ENCODE data around the gene MESP2. TPM values are rescaled to one million over a fixed set of nuclear protein-coding genes. Genes with fewer than 3 reads are reported as not detected.

The MESP2 gene
- total RNA-seq, 1 experiment from 2014 or later, result 0.26 TPM

DNA sequence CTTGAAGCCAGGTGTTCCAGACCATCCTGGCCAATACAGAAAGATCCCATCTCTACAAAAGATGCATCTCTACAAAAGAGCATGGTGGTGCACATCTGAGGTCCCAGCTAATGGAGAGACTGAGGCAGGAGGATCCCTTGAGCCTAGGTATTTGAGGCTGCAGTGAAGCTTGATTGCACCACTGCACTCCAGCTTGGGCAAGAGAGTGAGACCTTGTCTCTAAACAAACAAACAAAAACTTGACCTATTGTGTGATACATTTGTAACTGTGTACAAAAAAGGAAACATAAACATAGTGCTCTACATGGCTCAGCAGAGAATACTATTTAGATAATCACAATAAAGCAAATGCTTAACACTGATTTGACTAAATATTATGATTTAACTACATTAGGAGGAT is 19.9 kb downstream of the MESP2 start:
- no peaks in the 10 kb centered on the region for H3K4me1 ChIP-seq (ENCODE audit: insufficient read depth, low read length, poor library complexity, severe bottlenecking)
- no peak overlapping the region for H3K27ac ChIP-seq (ENCODE audit: low read depth, low read length, poor library complexity, severe bottlenecking)
- CTCF ChIA-PET, result interaction anchor here (0.5 kb wide), 1 partner anchor 36 kb away, joined by 13 read pairs; no protein-coding TSS in a partner anchor
- H3K36me3 ChIP-seq (ENCODE audit: insufficient read depth, low read length, poor library complexity, severe bottlenecking), result no peaks in the 10 kb centered on the region
- intact Hi-C loops (cut with micrococcal nuclease; ENCODE audit: unreplicated experiment), result no loop called here
- TF ChIP-seq, protein P1, sequence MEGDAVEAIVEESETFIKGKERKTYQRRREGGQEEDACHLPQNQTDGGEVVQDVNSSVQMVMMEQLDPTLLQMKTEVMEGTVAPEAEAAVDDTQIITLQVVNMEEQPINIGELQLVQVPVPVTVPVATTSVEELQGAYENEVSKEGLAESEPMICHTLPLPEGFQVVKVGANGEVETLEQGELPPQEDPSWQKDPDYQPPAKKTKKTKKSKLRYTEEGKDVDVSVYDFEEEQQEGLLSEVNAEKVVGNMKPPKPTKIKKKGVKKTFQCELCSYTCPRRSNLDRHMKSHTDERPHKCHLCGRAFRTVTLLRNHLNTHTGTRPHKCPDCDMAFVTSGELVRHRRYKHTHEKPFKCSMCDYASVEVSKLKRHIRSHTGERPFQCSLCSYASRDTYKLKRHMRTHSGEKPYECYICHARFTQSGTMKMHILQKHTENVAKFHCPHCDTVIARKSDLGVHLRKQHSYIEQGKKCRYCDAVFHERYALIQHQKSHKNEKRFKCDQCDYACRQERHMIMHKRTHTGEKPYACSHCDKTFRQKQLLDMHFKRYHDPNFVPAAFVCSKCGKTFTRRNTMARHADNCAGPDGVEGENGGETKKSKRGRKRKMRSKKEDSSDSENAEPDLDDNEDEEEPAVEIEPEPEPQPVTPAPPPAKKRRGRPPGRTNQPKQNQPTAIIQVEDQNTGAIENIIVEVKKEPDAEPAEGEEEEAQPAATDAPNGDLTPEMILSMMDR (conservative IDR thresholded peaks at IDR 0.05; ENCODE audit: low read depth, low read length), result no peak
- no peak for TF ChIP-seq EZH2 (IDR thresholded peaks at IDR 0.05; ENCODE audit: borderline replicate concordance, low read depth, low read length, poor library complexity, severe bottlenecking)
- no peaks in the 10 kb centered on the region for H3K27me3 ChIP-seq (replicated peaks; ENCODE audit: insufficient read depth, low read depth, low read length, poor library complexity)
- no peak overlapping the region for H3K4me3 ChIP-seq (ENCODE audit: low read depth, low read length, poor library complexity, severe bottlenecking)
- POLR2A ChIA-PET (ENCODE audit: low non-redundant PET), result no interaction called here
- DNase-seq (ENCODE audit: low spot score), result no peak
- BruUV-seq (replicated peaks), result no TSS peak
- no peaks in the 10 kb centered on the region for H3K9me3 ChIP-seq (ENCODE audit: low read depth, low read length, poor library complexity, severe bottlenecking)

DNA sequence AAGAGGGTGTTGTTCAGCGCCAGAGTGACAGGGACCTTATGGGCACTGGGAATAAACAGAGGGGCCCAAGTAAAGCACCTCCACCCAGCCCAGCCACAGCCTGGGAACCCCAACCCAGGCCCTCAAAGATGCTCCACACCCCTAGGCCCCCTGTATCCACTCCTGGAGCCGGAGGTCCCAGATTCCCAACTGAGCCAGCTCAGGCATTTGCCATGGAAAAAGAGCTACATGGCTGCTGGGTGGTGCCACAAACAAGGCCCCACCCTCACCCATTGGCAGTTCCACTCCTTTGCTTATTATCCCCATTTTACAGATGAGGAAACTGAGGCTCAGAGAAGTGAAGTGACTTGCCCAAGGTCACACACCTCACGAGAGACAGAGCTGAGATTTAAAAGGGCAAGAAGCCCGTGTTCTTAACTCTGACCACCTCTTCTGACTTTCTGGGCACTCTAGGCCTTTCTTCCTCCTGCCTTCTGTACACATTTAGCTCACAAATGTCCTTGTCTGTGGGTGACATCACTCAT is 21.6 kb downstream of the MESP2 start:
- ChIA-PET POLR2A (ENCODE audit: low non-redundant PET) (no interaction called here), CTCF (no interaction called here)
- BruUV-seq (replicated peaks), result no TSS peak
- Histone ChIP-seq H3K9me3 (ENCODE audit: low read depth, low read length, poor library complexity, severe bottlenecking) (no peaks in the 10 kb centered on the region), H3K27ac (ENCODE audit: low read depth, low read length, poor library complexity, severe bottlenecking) (no peak overlapping the region), H3K27me3 (replicated peaks; ENCODE audit: insufficient read depth, low read depth, low read length, poor library complexity) (no peaks in the 10 kb centered on the region), H3K36me3 (ENCODE audit: insufficient read depth, low read length, poor library complexity, severe bottlenecking) (no peaks in the 10 kb centered on the region), H3K4me1 (ENCODE audit: insufficient read depth, low read length, poor library complexity, severe bottlenecking) (no peaks in the 10 kb centered on the region), H3K4me3 (ENCODE audit: low read depth, low read length, poor library complexity, severe bottlenecking) (no peak overlapping the region)
- TF ChIP-seq, protein P1 (conservative IDR thresholded peaks at IDR 0.05; ENCODE audit: low read depth, low read length), result no peak
- no peak for TF ChIP-seq EZH2 (IDR thresholded peaks at IDR 0.05; ENCODE audit: borderline replicate concordance, low read depth, low read length, poor library complexity, severe bottlenecking)
- intact Hi-C loops (cut with micrococcal nuclease; ENCODE audit: unreplicated experiment), result no loop called here
- no peak for DNase-seq (ENCODE audit: low spot score)

DNA sequence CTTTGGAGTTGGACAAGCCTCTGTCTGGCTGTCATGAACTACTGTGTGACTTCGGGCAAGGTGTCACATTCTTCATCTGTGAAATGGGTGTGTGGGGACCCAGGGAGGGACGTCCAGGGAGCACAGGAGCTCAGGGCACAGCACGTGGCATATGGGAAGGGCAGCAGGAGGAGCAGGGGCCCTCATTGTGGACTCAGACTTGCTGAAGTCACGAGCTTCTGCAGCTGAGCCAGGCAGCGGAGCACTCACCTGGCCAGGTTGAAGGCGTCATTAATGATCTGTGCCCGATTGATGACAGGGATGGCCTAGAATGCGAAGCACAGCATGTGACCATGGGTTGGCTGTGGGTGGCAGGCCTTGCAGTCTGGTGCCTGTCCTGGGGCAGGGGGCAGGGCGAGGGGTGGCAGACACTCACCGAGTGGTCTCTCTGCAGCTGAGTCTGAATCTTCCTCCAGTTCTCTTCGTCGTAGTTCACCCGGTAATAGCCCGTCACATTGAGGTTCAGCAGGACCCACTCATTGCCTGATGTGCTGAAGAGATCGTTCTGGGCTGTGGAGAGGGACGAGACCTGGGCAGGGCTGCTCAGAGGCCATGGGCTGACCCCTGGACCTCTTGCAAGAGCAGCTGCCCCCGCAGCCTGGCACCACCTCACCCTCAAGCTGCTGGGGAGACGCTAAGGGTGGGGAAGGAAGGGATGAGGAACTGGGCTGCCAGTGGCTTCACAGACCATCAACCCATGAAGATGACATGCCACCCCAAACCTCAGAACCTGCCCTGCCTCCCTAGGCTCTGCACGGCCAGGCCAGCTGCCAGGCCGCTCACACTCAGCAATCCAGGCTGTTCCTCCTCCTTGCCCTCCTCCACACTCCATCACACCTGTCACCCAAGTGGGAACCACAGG is 23.1 kb downstream of the MESP2 start:
- POLR2A ChIA-PET (ENCODE audit: low non-redundant PET), result no interaction called here
- Histone ChIP-seq H3K4me1 (ENCODE audit: insufficient read depth, low read length, poor library complexity, severe bottlenecking) (no peaks in the 10 kb centered on the region), H3K27me3 (replicated peaks; ENCODE audit: insufficient read depth, low read depth, low read length, poor library complexity) (no peaks in the 10 kb centered on the region), H3K36me3 (ENCODE audit: insufficient read depth, low read length, poor library complexity, severe bottlenecking) (no peaks in the 10 kb centered on the region), H3K9me3 (ENCODE audit: low read depth, low read length, poor library complexity, severe bottlenecking) (no peaks in the 10 kb centered on the region), H3K4me3 (ENCODE audit: low read depth, low read length, poor library complexity, severe bottlenecking) (no peak overlapping the region), H3K27ac (ENCODE audit: low read depth, low read length, poor library complexity, severe bottlenecking) (no peak overlapping the region)
- CTCF ChIA-PET, result no interaction called here
- intact Hi-C loops (cut with micrococcal nuclease; ENCODE audit: unreplicated experiment), result no loop called here
- no peak for DNase-seq (ENCODE audit: low spot score)
- BruUV-seq (replicated peaks), result no TSS peak
- no peak for TF ChIP-seq EZH2 (IDR thresholded peaks at IDR 0.05; ENCODE audit: borderline replicate concordance, low read depth, low read length, poor library complexity, severe bottlenecking)
- TF ChIP-seq, protein P1 (conservative IDR thresholded peaks at IDR 0.05; ENCODE audit: low read depth, low read length), result no peak

Measured in A673 (cell line).